IMR-90 (cell line): ENCODE measurements around the gene ZFX. TPM values are rescaled to one million over a fixed set of nuclear protein-coding genes. Genes with fewer than 3 reads are reported as not detected.

ENCODE experiments used
- ATAC-seq: fragments of 200-7000 bp; cut with Tn5 transposase; 2 replicates; pipeline ENCODE4 v1.9.1; 2020; ENCODE audit warnings: low read depth, mild to moderate bottlenecking, moderate library complexity
- BruUV-seq: library from RNA; stranded (reverse); fragments of 400-500 nt; replicated peaks from 2 replicates; lab custom pipeline; 2021; lab: Mats Ljungman, UMichigan
- CTCF ChIA-PET: fragments of 300-600 bp; formaldehyde crosslinking; extraction: SDS; loops from one replicate; lab custom pipeline; 2021; ENCODE audit warnings: antibody characterized with exemption; lab: Yijun Ruan, JAX
- POLR2A ChIA-PET: fragments of 300-600 bp; sonication (Branson Sonifier 250); formaldehyde crosslinking; loops from one replicate; lab custom pipeline; 2022; ENCODE audit warnings: antibody characterized with exemption; ENCODE audit not compliant: unreplicated experiment; lab: Charles Lee
- DNase-seq: peaks from one replicate; pipeline ENCODE4 v3.0.0; 2013
- H2AFZ ChIP-seq: replicated peaks from 2 replicates; pipeline ENCODE3; 2013; ENCODE audit warnings: low read length, mild to moderate bottlenecking; ENCODE audit not compliant: poor library complexity
- H2AK5ac ChIP-seq: 2 replicates; pipeline ENCODE4 v1.6.1; 2013; ENCODE audit warnings: low read depth, low read length, inconsistent platforms
- H2AK9ac ChIP-seq: replicated peaks from 2 replicates; pipeline ENCODE3; 2013; ENCODE audit warnings: mild to moderate bottlenecking, low read depth, low read length, moderate library complexity; ENCODE audit not compliant: poor library complexity
- H2BK120ac ChIP-seq: 2 replicates; pipeline ENCODE4 v1.6.1; 2013; ENCODE audit warnings: low read depth, low read length, inconsistent platforms
- H2BK15ac ChIP-seq: 3 replicates; pipeline ENCODE4 v1.6.1; 2013; ENCODE audit warnings: low read depth, low read length, inconsistent platforms
- H2BK20ac ChIP-seq: 2 replicates; pipeline ENCODE4 v1.6.1; 2013; ENCODE audit warnings: low read depth, mild to moderate bottlenecking, inconsistent platforms, low read length, moderate library complexity
- H2BK5ac ChIP-seq: 2 replicates; pipeline ENCODE4 v1.6.1; 2013; ENCODE audit warnings: mild to moderate bottlenecking, low read depth, low read length, inconsistent platforms; ENCODE audit not compliant: poor library complexity, severe bottlenecking
- H3K14ac ChIP-seq: replicated peaks from 2 replicates; pipeline ENCODE4 v1.6.1; 2013; ENCODE audit warnings: low read depth, low read length, inconsistent platforms
- H3K18ac ChIP-seq: 2 replicates; pipeline ENCODE4 v1.6.1; 2013; ENCODE audit warnings: low read depth, low read length, control low read depth
- H3K23ac ChIP-seq: 2 replicates; pipeline ENCODE4 v1.6.1; 2013; ENCODE audit warnings: low read depth, low read length, inconsistent platforms
- H3K27ac ChIP-seq: 2 replicates; pipeline ENCODE4 v1.5.1; 2013; ENCODE audit warnings: mild to moderate bottlenecking, control low read depth, low read length; ENCODE audit not compliant: insufficient read depth
- H3K27me3 ChIP-seq: 2 replicates; pipeline ENCODE4 v1.6.1; 2013; ENCODE audit warnings: low read length; ENCODE audit not compliant: control insufficient read depth, insufficient read depth
- H3K36me3 ChIP-seq: 2 replicates; pipeline ENCODE4 v1.6.1; 2013; ENCODE audit warnings: low read length, mixed read lengths; ENCODE audit not compliant: control insufficient read depth, insufficient read depth
- H3K4ac ChIP-seq: 2 replicates; pipeline ENCODE4 v1.6.1; 2013; ENCODE audit warnings: low read depth, low read length, inconsistent platforms
- H3K4me1 ChIP-seq: 2 replicates; pipeline ENCODE4 v1.6.1; 2013; ENCODE audit warnings: low read length, mixed read lengths; ENCODE audit not compliant: control insufficient read depth, insufficient read depth
- H3K4me2 ChIP-seq: 2 replicates; pipeline ENCODE4 v1.6.1; 2013; ENCODE audit warnings: low read depth, mild to moderate bottlenecking, control low read depth, low read length, moderate library complexity
- H3K4me3 ChIP-seq: 2 replicates; pipeline ENCODE4 v1.5.1; 2013; ENCODE audit warnings: low read depth, mild to moderate bottlenecking, control low read depth, low read length, moderate library complexity; ENCODE audit not compliant: insufficient read depth
- H3K56ac ChIP-seq: 2 replicates; pipeline ENCODE4 v1.6.1; 2013; ENCODE audit warnings: low read length, inconsistent platforms; ENCODE audit not compliant: insufficient read depth; ENCODE audit errors: extremely low read depth
- H3K79me1 ChIP-seq, 2 experiments: 2 replicates each; pipeline ENCODE4 v1.6.1; 2013; ENCODE audit warnings: low read length in 2 of 2, inconsistent platforms in 1 of 2, low read depth in 1 of 2
- H3K9ac ChIP-seq: 2 replicates; pipeline ENCODE4 v1.6.1; 2013; ENCODE audit warnings: low read depth, low read length, control low read depth
- H3K9me1 ChIP-seq: 2 replicates; pipeline ENCODE4 v1.6.1; 2013; ENCODE audit warnings: low read length, inconsistent platforms; ENCODE audit not compliant: insufficient read depth
- H3K9me3 ChIP-seq: 2 replicates; pipeline ENCODE4 v1.6.1; 2013; ENCODE audit warnings: low read length; ENCODE audit not compliant: control insufficient read depth, insufficient read depth
- H4K20me1 ChIP-seq: 2 replicates; pipeline ENCODE4 v1.6.1; 2013; ENCODE audit warnings: low read length, inconsistent platforms; ENCODE audit not compliant: insufficient read depth
- H4K5ac ChIP-seq: 2 replicates; pipeline ENCODE4 v1.6.1; 2013; ENCODE audit warnings: mild to moderate bottlenecking, low read depth, low read length, control low read depth
- H4K8ac ChIP-seq, 2 experiments: 2 replicates each; pipeline ENCODE4 v1.6.1; 2013; ENCODE audit warnings: low read depth in 2 of 2, low read length in 2 of 2, control low read depth in 1 of 2, inconsistent platforms in 1 of 2
- H4K91ac ChIP-seq: 2 replicates; pipeline ENCODE4 v1.6.1; 2013; ENCODE audit warnings: low read depth, low read length, inconsistent platforms; ENCODE audit not compliant: insufficient read depth
- CEBPB ChIP-seq: IDR thresholded peaks from 2 replicates; pipeline ENCODE4 v1.6.1; 2012; ENCODE audit warnings: low read depth, low read length, improper control_type of control experiment
- MAZ ChIP-seq: IDR thresholded peaks from 2 replicates; pipeline ENCODE4 v1.6.1; 2012; ENCODE audit warnings: low read depth, mild to moderate bottlenecking, low read length, improper control_type of control experiment, moderate library complexity, borderline replicate concordance
- NFE2L2 ChIP-seq: fragments of 150-350 bp; IDR thresholded peaks from 2 replicates; pipeline ENCODE4 v1.6.1; 2016; ENCODE audit warnings: low read depth, mild to moderate bottlenecking, low read length
- RFX5 ChIP-seq: IDR thresholded peaks from 2 replicates; pipeline ENCODE4 v1.8.0; 2012; ENCODE audit warnings: low read depth, mild to moderate bottlenecking, low read length, moderate library complexity
- WGBS, 2 experiments: methylation state at CpG; one replicate each; pipeline versions ENCODE4 v1.1.5 to v1.1.7; 2013; ENCODE audit warnings: missing lambda C conversion rate in 2 of 2; ENCODE audit not compliant: insufficient read length in 1 of 2; ENCODE audit errors: extremely low coverage in 2 of 2; 5-methylcytosine and 5-hydroxymethylcytosine counted together
- dilution Hi-C: fragments of 300-500 bp; cut with HindIII; formaldehyde crosslinking; loops from one replicate; pipeline ENCODE4 v1.14.3; 2018; ENCODE audit warnings: low sequenced_read_pairs; ENCODE audit not compliant: unreplicated experiment
- in situ Hi-C: fragments of 300-500 bp; cut with MboI; formaldehyde crosslinking; loops from 3 replicates; pipeline ENCODE4 v1.14.3; 2019; ENCODE audit warnings: low sequenced_read_pairs, inconsistent platforms, mixed read lengths
- intact Hi-C: fragments of 100-400 bp; cut with micrococcal nuclease; formaldehyde crosslinking; loops from 2 replicates; pipeline ENCODE4 v1.10.0; 2022
- polyA plus RNA-seq, 3 experiments: library from polyadenylated mRNA; depleted of rRNA; stranded (reverse); fragments of >200 nt; gene quantifications; 2 replicates each; pipeline ENCODE4 v1.2.3, GENCODE V29; 2012; ENCODE audit warnings: low replicate concordance in 1 of 3
- total RNA-seq: library from RNA; depleted of rRNA; stranded (reverse); fragments of >200 nt; gene quantifications from 2 replicates; pipeline ENCODE4 v1.2.3, GENCODE V29; 2012

The ZFX gene
- total and polyA plus RNA-seq, 2 of the 4 experiments (the other 2 are of a cell fraction), result 16.0 to 99.3 TPM

GRCh38 chrX:24198101-24198500 lies 48.6 kb downstream of the ZFX start:
- Histone ChIP-seq H3K36me3 (peaks cover 13% of the 10 kb centered on the region), H3K9me1 (peaks cover 21% of the 10 kb centered on the region), H3K27me3 (no peaks in the 10 kb centered on the region), H3K56ac (no peak overlapping the region), H4K8ac (no peak overlapping the region), H2BK5ac (no peak overlapping the region), H2BK15ac (no peak overlapping the region), H2AFZ (no peak overlapping the region), H4K20me1 (peaks cover 61% of the 10 kb centered on the region), H2AK5ac (no peak overlapping the region), H3K9ac (no peak overlapping the region), H3K14ac (no peak overlapping the region), H3K4ac (no peak overlapping the region), H2AK9ac (no peak overlapping the region), H4K91ac (no peak overlapping the region), H2BK120ac (no peak overlapping the region), H3K9me3 (no peaks in the 10 kb centered on the region), H3K79me1 (peaks cover 29 to 71% of the 10 kb centered on the region in 2 experiments), H3K18ac (no peak overlapping the region), H3K4me1 (peaks cover 1% of the 10 kb centered on the region; the same call in 1 of the 2 replicates), H3K23ac (no peak overlapping the region), H3K4me3 (no peak overlapping the region), H2BK20ac (no peak overlapping the region), H3K4me2 (no peak overlapping the region), H3K27ac (no peak overlapping the region), H4K5ac (no peak overlapping the region)
- no peak for DNase-seq
- no CpG with 5 or more reads among the region's 4 CpGs for WGBS, 2 experiments
- dilution Hi-C loops (no loop called here), in situ Hi-C loops (no loop called here), intact Hi-C loops (no loop called here)
- no TSS peak for BruUV-seq
- ChIA-PET CTCF (no interaction called here), POLR2A (no interaction called here)
- no peak for ATAC-seq
- TF ChIP-seq RFX5, result no peak
- TF ChIP-seq CEBPB, result no peak
- no peak for TF ChIP-seq NFE2L2
- TF ChIP-seq MAZ, result no peak
